COLO668 (cell line): Measurements from ENCODE around the gene WDR47.
"Not testable (repeated sequence)": the region's sequence is repeated elsewhere in the genome, so short reads cannot be mapped to it uniquely, and the experiment has no call there.

Experiments used
- DNase-seq: peaks from one replicate; lab custom pipeline; 2025; ENCODE audit not compliant: unreplicated experiment; lab: John Stamatoyannopoulos, UW

WDR47 gene

DNA sequence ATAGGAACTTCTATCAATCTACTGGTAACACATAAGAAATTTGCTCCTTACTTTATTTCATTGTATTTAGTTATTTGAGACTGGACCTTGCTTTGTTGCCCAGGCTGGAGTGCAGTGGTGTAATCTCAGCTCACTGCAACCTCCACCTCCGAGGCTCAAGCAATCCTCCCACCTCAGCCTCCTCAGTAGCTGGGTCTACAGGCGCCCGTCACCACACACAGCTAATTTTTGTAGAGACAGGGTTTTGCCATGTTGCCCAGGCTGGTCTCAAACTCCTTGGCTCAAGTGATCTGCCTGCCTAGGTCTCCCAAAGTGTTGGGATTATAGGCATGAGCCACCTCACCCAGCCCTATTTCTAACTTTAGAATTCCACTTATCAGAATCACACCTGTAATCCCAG is 10.2 kb upstream of the WDR47 start:
- DNase-seq = not testable (repeated sequence)

DNA sequence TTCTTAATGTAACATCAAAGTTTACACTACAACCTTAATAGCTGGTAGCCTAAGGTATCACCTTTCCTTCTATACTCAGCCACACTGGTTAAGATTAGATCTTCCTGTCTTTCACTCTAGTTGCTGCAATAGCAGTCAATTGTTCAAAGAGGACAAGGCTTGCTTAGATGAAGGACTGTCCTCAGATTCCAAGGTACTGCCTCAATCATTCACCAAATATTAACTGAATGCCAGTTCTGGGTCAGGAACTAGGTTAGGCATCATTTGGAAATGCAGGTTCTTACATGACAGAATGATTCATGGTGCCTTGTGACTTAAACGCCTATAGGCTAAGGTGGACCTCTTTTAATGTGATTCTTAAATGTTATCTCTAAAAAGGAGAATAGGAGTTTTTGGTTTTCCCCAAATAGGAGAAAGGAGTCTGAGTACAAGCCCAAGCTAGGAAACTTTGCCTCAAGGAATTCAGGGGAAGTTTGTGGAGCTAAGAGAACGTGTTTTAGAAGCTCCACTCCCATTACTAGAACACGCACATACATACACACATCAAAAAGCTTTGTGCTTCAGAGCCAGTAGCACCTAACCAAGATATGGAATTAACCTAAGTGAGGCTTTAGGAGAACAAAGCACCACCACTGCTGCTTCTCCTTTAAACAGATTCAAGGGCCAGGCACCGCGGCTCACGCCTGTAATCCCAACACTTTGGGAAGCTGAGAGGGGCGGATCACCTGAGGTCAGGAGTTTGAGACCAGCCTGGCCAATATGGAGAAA is 8.5 kb upstream of the WDR47 start:
- DNase-seq = no peak

- no peak for DNase-seq
Observed at GRCh38 chr1:109048335-109048734, 6.4 kb upstream of the WDR47 start.

- DNase-seq = no peak
Observed at GRCh38 chr1:109047339-109047738, 5.4 kb upstream of the WDR47 start.

- DNase-seq = no peak
Observed at GRCh38 chr1:109046671-109047070, 4.8 kb upstream of the WDR47 start.

DNA sequence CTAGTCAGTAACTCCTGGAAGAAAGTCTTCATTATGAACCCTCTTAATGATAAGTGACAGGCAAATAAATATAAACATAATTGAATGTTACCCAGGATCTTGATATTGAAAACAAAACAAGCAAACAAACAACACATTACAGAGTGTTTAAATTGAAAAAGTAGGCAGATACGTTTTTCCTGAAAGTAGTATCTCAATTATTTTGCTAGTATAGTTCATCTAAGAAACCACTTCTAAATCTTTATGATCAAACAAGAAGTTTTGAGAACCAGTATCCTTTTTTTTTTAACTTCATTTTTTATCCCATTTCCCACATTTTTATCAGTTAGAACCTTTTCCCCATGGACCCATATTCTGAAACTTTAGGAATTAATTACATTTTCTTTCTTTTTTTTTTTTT is 3.7 kb upstream of the WDR47 start:
- no peak for DNase-seq

DNA sequence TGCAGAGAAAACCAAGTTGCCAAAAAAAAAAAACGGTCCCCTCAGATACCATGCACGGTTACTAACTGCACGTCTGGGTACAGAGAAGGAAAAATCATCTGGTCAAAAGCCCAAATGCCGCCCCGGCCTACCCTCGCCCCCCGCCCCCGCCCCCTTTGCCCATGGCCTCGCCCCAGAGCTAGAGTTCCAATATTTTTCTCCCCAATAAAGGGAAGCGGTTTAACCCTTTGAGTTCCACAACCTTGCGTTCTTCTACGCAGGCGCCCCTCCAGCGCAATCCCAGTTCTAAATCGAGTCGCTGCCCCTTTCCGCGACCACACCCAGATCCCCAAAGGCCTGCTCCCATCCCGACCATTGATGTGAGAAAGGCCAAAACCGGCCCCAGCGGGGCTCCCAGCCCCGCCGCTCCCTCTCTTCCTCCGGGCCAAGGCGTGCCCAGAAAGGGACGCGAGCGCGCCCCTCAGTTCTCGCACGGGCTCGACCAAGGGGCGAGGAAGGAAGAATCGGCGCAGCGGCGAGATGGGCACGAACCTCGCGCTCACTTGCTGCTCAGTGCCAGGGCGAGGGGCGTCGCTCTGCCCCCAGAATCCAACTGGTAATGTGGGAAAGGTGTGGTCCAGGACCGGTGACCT is 797 bp downstream of the WDR47 start:
- peak; percentile 56 for DNase-seq

DNA sequence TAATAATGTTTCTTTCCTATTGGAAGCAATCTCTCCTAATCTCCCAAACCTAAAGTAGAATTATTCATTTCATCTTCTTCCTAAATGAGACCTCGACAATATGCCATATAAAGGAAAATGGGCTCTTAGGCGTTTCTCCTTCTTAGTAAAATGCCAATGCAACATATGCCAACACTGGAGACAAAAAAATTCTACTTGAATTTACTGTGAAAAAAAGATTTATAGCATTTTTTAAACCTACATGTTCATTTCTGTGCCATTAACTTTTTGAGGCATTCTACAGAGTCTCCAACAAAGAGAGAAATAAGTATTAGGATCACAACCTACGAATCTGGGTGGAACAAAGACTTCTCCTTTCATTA is 1.3 kb downstream of the WDR47 start:
- no peak for DNase-seq

DNA sequence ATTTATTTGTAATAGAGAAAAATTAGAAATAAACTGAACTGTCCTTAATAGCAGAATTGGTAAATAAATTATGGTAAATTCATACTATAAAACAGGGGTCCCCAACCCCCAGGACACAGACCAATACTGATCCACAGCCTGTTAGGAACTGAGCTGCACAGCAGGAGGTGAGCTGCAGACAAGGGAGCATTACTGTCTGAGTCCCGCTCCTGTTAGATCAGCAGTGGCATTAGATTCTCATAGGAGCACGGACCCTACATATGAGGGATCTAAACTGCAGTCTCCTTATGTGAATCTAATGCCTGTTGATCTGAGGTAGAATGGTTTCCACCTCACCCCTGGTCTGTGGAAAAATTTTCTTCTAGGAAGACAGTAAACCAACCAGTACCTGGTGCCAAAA is 7.5 kb downstream of the WDR47 start:
- DNase-seq = no peak

GRCh38 chr1:109029493-109029892 is 12.4 kb downstream of the WDR47 start:
- DNase-seq = not testable (repeated sequence)

- DNase-seq = no peak
Observed at GRCh38 chr1:109027841-109028240, 14.1 kb downstream of the WDR47 start.

GRCh38 chr1:109025694-109026093 is 16.2 kb downstream of the WDR47 start:
- DNase-seq = no peak

DNA sequence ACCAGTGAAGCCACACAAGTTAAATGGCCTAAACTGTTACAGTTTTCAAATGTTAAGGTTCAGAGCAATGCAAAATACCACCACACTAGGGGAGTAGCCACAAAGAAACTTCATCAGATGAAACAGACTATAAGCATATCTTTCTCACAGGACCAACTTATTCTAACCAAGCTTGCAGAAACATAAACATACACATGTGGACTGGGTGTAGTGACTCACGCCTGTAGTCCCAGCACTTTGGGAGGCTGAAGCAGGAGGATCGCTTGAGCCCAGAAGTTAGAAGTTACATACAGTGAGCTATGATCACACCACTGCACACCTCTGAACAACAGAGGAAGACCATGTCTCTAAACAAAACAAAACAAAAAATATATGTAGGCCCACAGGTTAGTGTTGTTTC is 17.3 kb downstream of the WDR47 start:
- no peak for DNase-seq

- no peak for DNase-seq
Observed at GRCh38 chr1:109020693-109021257, 21.1 kb downstream of the WDR47 start.

GRCh38 chr1:109017719-109018118 is 24.2 kb downstream of the WDR47 start:
- DNase-seq = not testable (repeated sequence)

- no peak for DNase-seq
Observed at GRCh38 chr1:109017134-109017533, 24.8 kb downstream of the WDR47 start.

- DNase-seq = no peak
Observed at GRCh38 chr1:109011335-109011734, 30.6 kb downstream of the WDR47 start.

GRCh38 chr1:108996622-108997021 is 45.3 kb downstream of the WDR47 start:
- not testable (repeated sequence) for DNase-seq

DNA sequence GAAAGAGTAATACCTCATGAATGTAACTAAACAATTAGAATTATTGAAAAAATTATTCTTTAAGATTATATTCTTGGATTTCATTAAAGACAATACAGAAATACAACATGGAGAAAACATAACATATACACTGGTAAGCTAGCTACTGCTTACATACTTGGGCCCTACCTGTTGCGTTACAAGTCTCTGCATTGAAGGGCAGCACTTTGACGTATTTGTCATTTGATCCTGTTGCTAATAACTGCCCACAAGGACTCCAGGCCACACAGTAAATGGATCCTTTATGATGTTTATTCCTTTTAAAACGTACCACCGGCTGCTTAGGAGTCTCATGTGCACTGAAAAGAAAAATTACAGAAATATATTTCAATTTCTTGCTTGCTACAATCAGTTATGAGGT is 58.8 kb downstream of the WDR47 start:
- no peak for DNase-seq

GRCh38 chr1:108976658-108977057 is 65.2 kb downstream of the WDR47 start:
- no peak for DNase-seq

DNA sequence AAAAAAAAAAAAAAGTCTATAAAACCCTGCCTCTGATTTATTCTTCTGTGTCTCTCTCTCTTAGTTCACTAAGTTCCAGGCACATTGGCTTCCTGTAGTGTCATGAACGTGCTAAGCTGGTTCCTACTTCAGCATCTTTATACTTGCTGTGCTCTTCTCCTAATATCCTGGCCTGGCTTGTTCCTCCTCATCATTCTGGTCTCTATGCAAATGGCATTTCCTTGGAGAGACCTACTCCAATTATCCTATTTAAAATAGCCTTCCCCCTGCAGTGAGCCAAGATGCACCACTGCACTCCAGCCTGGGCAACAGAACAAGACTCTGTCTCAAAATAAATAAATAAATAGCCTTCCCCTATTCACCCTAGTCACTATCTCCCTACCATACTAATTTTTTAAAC is 69.0 kb downstream of the WDR47 start:
- DNase-seq = no peak

GRCh38 chr1:108969346-108969745 is 72.6 kb downstream of the WDR47 start:
- DNase-seq = no peak
